Cortex of kidney (tissue), 1 donor: ENCODE measurements around the gene UBXN11.

Experiments
- DNase-seq: peaks from one replicate; lab custom pipeline; 2025; lab: John Stamatoyannopoulos, UW

The UBXN11 gene, protein sequence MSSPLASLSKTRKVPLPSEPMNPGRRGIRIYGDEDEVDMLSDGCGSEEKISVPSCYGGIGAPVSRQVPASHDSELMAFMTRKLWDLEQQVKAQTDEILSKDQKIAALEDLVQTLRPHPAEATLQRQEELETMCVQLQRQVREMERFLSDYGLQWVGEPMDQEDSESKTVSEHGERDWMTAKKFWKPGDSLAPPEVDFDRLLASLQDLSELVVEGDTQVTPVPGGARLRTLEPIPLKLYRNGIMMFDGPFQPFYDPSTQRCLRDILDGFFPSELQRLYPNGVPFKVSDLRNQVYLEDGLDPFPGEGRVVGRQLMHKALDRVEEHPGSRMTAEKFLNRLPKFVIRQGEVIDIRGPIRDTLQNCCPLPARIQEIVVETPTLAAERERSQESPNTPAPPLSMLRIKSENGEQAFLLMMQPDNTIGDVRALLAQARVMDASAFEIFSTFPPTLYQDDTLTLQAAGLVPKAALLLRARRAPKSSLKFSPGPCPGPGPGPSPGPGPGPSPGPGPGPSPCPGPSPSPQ

DNA sequence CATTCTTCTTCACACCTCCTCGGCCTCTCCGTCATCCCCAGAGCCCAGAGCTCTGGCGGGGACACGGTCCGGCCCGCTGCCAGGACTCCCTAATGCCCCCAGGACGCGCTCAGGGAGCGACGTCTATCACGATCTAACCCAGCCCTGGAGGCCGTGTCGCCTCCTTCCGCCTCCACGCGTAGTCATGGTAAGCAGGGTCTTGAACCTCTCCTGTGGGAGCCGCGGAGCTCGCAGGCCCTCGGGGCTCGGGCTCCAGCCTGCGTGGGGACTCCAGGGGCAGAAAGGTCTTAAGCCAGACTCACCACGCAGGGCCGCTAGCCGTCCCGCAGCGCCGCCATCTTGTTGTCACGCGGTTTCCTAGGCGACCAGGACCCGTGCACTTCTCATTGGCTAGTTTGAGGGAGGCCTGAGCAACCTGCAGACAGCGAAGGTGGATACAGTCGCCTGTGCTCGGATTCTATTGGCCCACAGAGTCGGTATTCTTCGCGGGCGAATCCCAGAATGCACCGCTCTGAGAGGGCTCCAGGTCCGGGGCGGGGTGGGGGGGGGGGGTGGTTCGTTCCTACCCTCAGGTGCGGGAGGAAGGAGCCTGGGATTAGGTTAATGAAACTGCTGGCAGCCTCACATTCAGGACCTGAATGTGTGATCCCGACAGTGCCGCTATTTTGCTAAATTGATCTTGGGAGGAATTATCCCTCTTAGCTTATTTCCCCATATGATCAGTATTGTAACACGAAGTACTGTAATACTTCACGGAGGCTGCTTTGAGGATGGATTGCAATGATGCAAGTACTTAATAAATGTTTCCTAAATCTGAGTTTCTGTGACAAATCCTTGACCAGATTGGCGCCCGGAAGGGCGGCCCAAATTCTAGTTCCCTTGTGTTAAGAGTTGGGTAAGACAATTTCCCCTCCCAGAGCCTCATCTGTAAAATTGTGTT lies at the start of gene UBXN11:
TSS of gene UBXN11 (minus strand) at position 347 of the 940 bp plus-strand sequence. CDS start 3,753 bp downstream, outside the sequence.
- DNase-seq, result no peak

DNA sequence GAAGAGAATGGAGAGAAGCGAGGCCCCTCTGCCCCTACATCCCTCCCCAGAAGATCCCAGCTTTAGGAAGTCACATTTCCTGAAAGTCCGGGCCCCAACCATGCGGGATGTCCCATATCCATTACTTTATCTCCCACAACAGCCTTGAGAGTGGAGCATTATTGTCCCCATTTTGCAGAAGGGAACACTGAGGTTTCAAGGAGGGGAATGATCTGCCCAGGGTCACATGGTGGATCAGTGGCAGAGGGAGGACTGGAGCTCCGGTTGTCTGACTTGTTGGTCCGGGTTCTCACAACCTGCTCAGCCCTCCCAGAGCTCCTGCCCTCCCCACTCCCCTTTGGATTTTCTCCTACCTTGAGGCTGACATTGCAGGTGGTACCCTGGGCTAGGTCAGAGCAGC lies 49.7 kb upstream of the UBXN11 start:
- no peak for DNase-seq

DNA sequence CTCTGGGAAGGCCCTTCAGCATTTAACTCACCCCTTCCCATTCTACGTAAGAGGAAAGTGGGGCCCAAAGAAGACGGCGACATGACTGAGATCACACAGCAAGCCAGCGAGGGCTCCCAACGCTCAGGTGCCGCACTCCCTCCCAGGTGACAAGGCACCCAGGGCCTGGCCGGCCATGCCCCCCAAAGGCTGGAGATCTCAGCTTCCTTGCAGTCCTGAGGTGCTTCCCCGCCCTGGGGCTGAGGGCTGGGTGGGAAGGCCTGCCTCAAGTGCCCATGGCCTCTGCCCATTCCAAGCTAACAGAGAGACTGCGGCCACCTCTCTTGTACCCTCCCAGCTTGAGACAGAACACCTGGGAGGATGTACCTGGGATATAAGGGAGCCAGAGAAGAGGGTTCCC lies 48.5 kb upstream of the UBXN11 start:
- DNase-seq, result no peak

DNA sequence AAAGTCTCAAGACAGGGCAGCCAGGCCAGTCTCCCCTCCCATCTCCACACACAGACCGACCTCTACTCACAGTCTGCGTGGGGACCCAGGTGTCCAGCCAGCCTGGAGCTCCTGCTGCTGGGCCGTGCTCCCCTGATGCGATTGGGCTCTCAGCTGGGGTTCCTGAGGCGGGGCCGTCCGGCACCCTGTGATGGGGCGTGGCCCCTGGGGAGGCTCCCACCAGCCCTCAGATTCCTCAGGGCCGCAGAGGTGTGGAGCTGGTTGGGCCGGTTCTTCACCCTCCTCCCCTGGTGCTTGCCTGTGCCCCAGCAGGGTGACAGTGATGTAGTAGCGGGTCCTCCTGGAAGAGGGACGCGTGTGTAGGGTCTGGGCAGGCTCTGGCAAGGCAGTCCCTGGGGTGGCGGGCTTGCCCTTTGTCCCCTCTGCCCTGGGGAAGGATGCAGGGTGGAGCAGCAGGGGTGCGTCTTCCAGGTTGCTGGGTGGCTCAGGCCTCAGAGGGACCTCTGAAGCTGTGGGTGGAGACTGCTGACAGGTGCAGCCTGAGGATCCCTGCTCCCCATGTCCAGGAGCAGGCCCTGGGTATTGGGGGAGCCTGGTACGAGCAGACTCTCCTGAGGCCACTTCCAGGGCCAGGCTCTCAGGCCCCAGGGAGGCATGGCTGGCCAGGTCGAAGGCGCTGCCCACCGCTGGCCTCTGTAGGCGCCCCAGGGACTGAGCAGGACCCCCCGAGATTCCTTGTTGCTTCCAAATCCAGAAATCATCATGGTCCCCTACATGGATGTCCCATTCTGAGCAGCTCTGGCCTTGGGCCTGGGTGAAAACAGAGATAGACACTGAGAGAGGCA lies 47.8 kb upstream of the UBXN11 start, which contains the start of gene CRYBG2:
TSS of gene CRYBG2 (minus strand) at position 155 of the 845 bp plus-strand sequence. CDS start 7,473 bp downstream, outside the sequence.
- DNase-seq, result no peak

GRCh38 chr1:26353210-26353859 lies 46.9 kb upstream of the UBXN11 start:
- no peak for DNase-seq

DNA sequence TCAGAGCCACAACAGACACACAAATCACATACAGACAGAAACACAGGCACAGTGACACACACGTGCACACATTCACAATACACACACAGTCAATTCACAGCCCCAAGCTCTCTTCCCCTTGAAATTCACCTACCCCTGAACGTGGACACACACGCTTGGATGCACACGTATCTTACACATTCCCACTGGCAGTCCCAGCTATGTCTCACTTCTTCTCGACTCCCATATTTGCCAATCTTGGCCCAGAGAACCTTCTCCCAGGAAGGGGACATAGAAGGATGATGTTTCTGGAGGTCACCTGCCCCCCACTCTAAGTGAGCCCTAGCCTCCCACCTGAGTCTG lies 45.9 kb upstream of the UBXN11 start:
- no peak for DNase-seq

DNA sequence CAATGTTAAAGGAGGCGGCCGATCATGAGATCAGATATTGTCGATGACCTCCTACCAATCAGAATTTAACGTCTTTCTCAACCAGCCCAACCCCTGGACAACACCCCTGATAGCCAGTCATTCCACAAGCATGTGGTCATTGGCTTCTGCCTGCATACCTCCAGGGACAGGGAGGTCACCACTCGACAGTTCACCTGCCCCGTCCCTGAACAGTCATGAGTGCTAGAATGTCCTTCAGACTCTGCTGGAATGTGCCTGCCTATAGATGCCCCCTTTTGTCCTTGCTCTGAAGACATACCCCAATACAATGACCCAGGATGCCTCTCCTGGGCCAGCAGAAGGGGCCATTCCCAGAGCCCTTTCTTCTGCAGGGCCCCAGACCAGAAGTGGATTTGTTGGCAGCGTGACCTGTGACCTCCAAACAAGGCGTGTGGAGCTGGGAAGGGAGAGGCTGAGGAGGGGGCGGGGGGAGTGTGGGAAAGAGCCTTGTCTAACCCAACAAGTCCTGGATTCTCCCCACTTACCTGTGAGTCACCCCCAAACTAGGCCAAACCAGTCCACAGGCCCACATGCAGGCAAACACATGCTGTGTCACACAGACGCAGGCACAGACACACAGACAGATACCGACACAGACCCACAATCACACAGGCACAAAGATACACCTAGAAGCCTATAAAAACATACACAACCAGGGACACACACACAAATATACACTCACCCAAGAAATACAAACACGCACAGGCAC lies 45.3 kb upstream of the UBXN11 start:
- no peak for DNase-seq

- DNase-seq, result no peak
Measured at GRCh38 chr1:26350701-26351589, 44.5 kb upstream of the UBXN11 start.

DNA sequence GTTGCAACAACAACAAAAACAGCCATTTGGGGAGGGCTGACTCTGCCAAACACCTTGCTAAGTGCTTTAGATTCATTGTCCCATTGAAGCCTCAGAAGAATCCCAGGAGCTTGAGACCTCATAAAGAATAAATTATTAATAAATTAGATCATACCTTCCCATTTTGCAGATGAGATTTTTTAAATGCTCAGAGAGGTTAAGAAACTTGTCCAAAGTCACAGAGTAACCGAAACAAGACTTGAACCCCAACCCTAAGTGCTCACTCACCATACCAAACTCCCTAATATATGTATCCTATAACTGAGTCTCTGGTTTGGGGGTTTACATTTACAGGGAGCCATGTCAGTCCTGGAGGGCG lies 43.9 kb upstream of the UBXN11 start:
- DNase-seq, result no peak

GRCh38 chr1:26349877-26350244 lies 43.4 kb upstream of the UBXN11 start:
- no peak for DNase-seq

GRCh38 chr1:26349188-26349876 lies 42.9 kb upstream of the UBXN11 start:
- no peak for DNase-seq

GRCh38 chr1:26346274-26347033 lies 40.0 kb upstream of the UBXN11 start:
- no peak for DNase-seq

DNA sequence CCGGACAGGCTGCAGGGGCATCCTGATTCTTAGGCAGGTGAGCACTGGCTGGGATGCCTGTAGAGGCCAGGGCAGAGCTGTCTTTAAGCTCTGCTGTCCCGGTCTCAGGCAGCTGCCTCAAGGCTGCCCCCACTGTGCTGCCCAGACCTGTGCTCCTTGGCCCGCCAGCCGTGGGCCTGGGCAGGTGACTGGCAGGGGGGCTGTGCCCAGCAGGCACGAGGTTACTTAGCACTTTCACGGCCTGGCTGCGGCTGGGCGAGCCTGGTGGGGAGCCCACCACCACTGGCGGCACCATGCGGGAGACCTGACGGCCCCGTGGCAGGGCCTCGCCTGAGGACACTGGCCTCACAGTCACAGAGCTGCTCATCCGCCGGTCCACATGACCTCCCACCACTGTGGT lies 39.3 kb upstream of the UBXN11 start:
- DNase-seq, result no peak

- DNase-seq, result no peak
Measured at GRCh38 chr1:26344147-26344920, 37.9 kb upstream of the UBXN11 start.

DNA sequence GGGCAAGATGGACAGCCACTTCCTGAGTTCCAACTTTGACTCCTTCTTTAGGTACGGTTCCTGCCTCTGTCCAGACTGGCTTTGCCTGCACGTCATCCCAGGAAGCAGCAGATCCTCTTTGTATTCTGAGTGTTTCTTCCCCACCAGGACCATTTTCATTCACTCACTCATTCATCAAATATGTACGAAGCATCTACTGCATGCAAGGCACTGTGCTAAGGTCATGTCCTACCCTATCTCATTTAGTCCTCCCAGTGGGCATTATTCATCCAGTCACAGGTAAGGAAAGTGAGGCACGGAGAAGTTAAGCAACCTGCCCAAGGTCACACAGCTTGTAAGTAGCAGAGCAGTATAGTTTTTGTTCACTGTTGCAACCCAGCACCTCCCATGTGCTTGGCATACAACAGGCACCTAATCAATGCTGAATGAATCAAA lies 33.6 kb upstream of the UBXN11 start:
- no peak for DNase-seq

GRCh38 chr1:26338670-26339069 lies 32.2 kb upstream of the UBXN11 start:
- no peak for DNase-seq

GRCh38 chr1:26337625-26338024 lies 31.2 kb upstream of the UBXN11 start:
- DNase-seq, result no peak

GRCh38 chr1:26337206-26337535 lies 30.7 kb upstream of the UBXN11 start:
- no peak for DNase-seq
